Skeletal muscle tissue (tissue), 4 donors: ENCODE results near the gene TBCD. TPM values are rescaled to one million over a fixed set of nuclear protein-coding genes. Genes with fewer than 3 reads are reported as not detected.
A peak's percentile ranks its signal among the peaks of the same experiment; 100 is the strongest.

ENCODE experiments used
- H3K27ac ChIP-seq: one replicate; pipeline ENCODE4 v1.7.0; 2013; ENCODE audit warnings: mild to moderate bottlenecking, low read depth, low read length, inconsistent platforms
- H3K27me3 ChIP-seq, 3 donors: one replicate each; pipeline ENCODE4 v1.7.0; 2013; ENCODE audit warnings: low read length in 3 of 3; ENCODE audit not compliant: control insufficient read depth in 3 of 3, insufficient read depth in 3 of 3
- H3K36me3 ChIP-seq, 3 donors: one replicate each; pipeline ENCODE4 v1.7.0; 2013; ENCODE audit warnings: low read length in 3 of 3; ENCODE audit not compliant: control insufficient read depth in 3 of 3, insufficient read depth in 3 of 3
- H3K4me1 ChIP-seq, 3 donors: one replicate each; pipeline ENCODE4 v1.7.0; 2013; ENCODE audit warnings: low read length in 3 of 3, mild to moderate bottlenecking in 3 of 3; ENCODE audit not compliant: control insufficient read depth in 3 of 3, insufficient read depth in 3 of 3
- H3K4me3 ChIP-seq, 3 donors: one replicate each; pipeline ENCODE4 v1.7.0; 2013; ENCODE audit warnings: low read length in 3 of 3
- H3K9ac ChIP-seq, 3 donors: one replicate each; pipeline ENCODE4 v1.7.0; 2013; ENCODE audit warnings: low read length in 3 of 3, mild to moderate bottlenecking in 3 of 3, moderate library complexity in 2 of 3, low read depth in 1 of 3
- H3K9me3 ChIP-seq, 3 donors: one replicate each; pipeline ENCODE4 v1.7.0; 2013; ENCODE audit warnings: low read length in 3 of 3; ENCODE audit not compliant: control insufficient read depth in 3 of 3
- total RNA-seq: library from RNA; depleted of rRNA; stranded (reverse); fragments of >200 nt; gene quantifications from one replicate; pipeline ENCODE4 v1.2.3, GENCODE V29; 2014
- donor health status: Osteomylitis.

The TBCD gene
- total RNA-seq, 1 donor from 2014 or later: 27.1 TPM

GRCh38 chr17:82789051-82789592 lies 37.3 kb downstream of the TBCD start:
- Histone ChIP-seq H3K4me3 (no peak overlapping the region), H3K27me3 (no peaks in the 10 kb centered on the region), H3K4me1 (peaks cover 8 to 26% (median 26%) of the 10 kb centered on the region in 3 donors), H3K27ac (no peak overlapping the region), H3K36me3 (peaks cover 4 to 5% (median 4%) of the 10 kb centered on the region in 3 donors), H3K9ac (no peak overlapping the region), H3K9me3 (no peaks in the 10 kb centered on the region)

- peaks cover 15 to 32% (median 30%) of the 10 kb centered on the region in 3 donors for H3K4me1 ChIP-seq
- no peaks in the 10 kb centered on the region for H3K27me3 ChIP-seq
- no peak overlapping the region for H3K27ac ChIP-seq
- no peaks in the 10 kb centered on the region for H3K9me3 ChIP-seq
- H3K4me3 ChIP-seq: no peak overlapping the region
- H3K9ac ChIP-seq: no peak overlapping the region
- peaks cover 0 to 2% (median under 1%) of the 10 kb centered on the region in 3 donors for H3K36me3 ChIP-seq
Measured at GRCh38 chr17:82789806-82790205, 37.9 kb downstream of the TBCD start.

DNA sequence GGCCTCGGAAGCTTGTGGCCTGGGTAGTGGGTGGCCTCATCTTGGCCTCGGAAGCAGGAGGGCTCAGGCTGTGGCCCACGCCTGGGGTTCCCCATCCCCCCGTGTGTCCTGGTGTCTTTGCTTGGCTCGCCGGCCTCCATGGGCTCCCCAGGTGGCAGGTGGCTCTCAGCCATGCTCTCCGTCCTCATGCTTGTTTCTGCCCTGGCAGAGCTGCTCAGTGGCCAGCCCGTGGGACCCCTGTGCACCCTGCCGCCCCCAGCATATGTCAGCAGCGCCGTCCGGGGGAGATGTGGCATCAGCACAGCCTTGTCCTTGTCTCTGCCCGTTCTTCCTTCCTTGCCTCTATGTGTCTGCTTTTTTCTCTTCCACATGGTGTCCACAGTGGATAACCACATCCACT lies 38.5 kb downstream of the TBCD start:
- Histone ChIP-seq H3K4me3 (no peak overlapping the region), H3K36me3 (peaks cover 0 to 2% (median 0%) of the 10 kb centered on the region in 3 donors), H3K9ac (no peak overlapping the region), H3K4me1 (peaks cover 18 to 36% (median 32%) of the 10 kb centered on the region in 3 donors), H3K9me3 (no peaks in the 10 kb centered on the region), H3K27ac (no peak overlapping the region), H3K27me3 (no peaks in the 10 kb centered on the region)

- peaks cover 0 to 2% (median 0%) of the 10 kb centered on the region in 3 donors for H3K36me3 ChIP-seq
- no peaks in the 10 kb centered on the region for H3K9me3 ChIP-seq
- no peak overlapping the region for H3K9ac ChIP-seq
- H3K4me1 ChIP-seq: peaks cover 23 to 37% (median 29%) of the 10 kb centered on the region in 3 donors
- no peaks in the 10 kb centered on the region for H3K27me3 ChIP-seq
- H3K4me3 ChIP-seq: no peak overlapping the region
- no peak overlapping the region for H3K27ac ChIP-seq
Measured at GRCh38 chr17:82791532-82791931, 39.7 kb downstream of the TBCD start.

GRCh38 chr17:82793974-82794630 lies 42.2 kb downstream of the TBCD start:
- H3K9me3 ChIP-seq: no peaks in the 10 kb centered on the region
- H3K4me3 ChIP-seq: no peak overlapping the region
- peak overlapping the region; percentile 75 for H3K27ac ChIP-seq
- H3K4me1 ChIP-seq: peaks cover 15 to 23% (median 15%) of the 10 kb centered on the region in 3 donors
- H3K27me3 ChIP-seq: no peaks in the 10 kb centered on the region
- H3K9ac ChIP-seq: peak overlapping the region in 1 of 3 donors; percentile 3
- H3K36me3 ChIP-seq: peaks cover 0 to 4% (median 3%) of the 10 kb centered on the region in 3 donors

DNA sequence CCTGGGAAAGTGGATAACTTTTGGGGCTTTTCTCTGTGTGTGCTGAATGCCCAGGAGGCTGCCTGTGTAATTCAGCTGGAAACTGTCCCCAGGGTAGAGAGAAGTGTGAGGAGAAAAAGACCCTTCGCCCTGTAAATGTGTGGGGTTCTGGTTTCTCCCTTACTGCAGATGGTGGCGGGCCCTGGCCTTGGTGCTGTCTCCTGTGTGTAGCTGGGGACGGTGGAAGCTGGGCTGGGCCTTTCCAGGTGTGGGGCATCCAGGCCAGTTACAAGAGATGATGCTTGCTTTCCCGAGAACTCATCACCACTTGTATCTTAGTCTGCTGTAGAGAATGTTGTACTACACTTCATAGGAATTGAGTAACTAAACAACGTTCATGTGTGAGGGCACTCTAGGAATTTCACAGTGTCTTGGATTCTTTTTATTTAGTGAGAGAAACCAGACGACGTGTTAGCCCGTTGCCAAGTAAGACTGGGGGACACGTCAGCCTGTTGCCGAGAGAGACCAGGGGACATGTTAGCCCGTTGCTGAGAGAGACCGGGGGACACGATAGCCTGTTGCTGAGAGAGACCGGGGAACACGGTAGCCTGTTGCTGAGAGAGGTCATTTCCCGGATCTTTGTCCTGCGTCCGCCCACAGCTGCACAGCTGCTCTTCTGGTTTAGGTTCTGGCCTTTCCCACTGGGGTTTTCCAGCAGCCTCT lies 43.1 kb downstream of the TBCD start:
- Histone ChIP-seq H3K4me1 (peaks cover 15 to 23% (median 15%) of the 10 kb centered on the region in 3 donors), H3K4me3 (no peak overlapping the region), H3K36me3 (peaks cover 5 to 7% (median 6%) of the 10 kb centered on the region in 3 donors), H3K9me3 (no peaks in the 10 kb centered on the region), H3K27ac (peak overlapping the region; percentile 75), H3K27me3 (no peaks in the 10 kb centered on the region), H3K9ac (peak overlapping the region in 2 of 3 donors; percentile 5 to 33)

GRCh38 chr17:82795615-82796014 lies 43.8 kb downstream of the TBCD start:
- Histone ChIP-seq H3K4me3 (no peak overlapping the region), H3K9ac (no peak overlapping the region), H3K27me3 (no peaks in the 10 kb centered on the region), H3K9me3 (no peaks in the 10 kb centered on the region), H3K36me3 (peaks cover 7 to 14% (median 10%) of the 10 kb centered on the region in 3 donors), H3K4me1 (peaks cover 15 to 23% (median 15%) of the 10 kb centered on the region in 3 donors), H3K27ac (peak overlapping the region; percentile 75)

- no peak overlapping the region for H3K27ac ChIP-seq
- H3K9me3 ChIP-seq: no peaks in the 10 kb centered on the region
Measured at GRCh38 chr17:82797061-82797460, 45.2 kb downstream of the TBCD start.

DNA sequence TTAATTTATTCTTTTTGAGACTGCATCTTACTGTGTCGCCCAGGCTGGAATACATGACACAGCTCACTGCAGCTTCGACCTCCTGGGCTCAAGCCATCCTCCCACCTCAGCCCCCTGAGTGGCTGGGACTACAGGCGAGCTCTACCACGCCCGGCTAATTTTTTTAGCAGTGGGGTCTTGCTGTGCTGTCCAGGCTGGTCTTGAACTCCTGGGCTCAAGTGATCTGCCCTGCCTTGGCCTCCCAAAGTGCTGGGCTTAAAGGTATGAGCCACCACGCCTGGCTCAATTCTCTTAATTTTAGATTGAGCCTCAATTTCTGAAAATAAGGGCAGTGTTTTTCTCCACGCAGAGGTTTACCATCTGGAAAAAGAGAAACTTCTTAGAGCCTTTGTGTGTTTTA lies 46.9 kb downstream of the TBCD start:
- H3K4me1 ChIP-seq: peaks cover 13 to 18% (median 15%) of the 10 kb centered on the region in 3 donors
- no peaks in the 10 kb centered on the region for H3K9me3 ChIP-seq
- H3K36me3 ChIP-seq: peaks cover 10 to 16% (median 14%) of the 10 kb centered on the region in 3 donors
- H3K9ac ChIP-seq: no peak overlapping the region
- H3K4me3 ChIP-seq: no peak overlapping the region
- H3K27ac ChIP-seq: no peak overlapping the region
- H3K27me3 ChIP-seq: no peaks in the 10 kb centered on the region

More at GRCh38 chr17:82797061-82797460, 45.2 kb downstream of the TBCD start:
- no peaks in the 10 kb centered on the region for H3K27me3 ChIP-seq
- no peak overlapping the region for H3K9ac ChIP-seq
- peaks cover 15 to 23% (median 15%) of the 10 kb centered on the region in 3 donors for H3K4me1 ChIP-seq
- peaks cover 10 to 16% (median 14%) of the 10 kb centered on the region in 3 donors for H3K36me3 ChIP-seq
- no peak overlapping the region for H3K4me3 ChIP-seq

- Histone ChIP-seq H3K9me3 (no peaks in the 10 kb centered on the region), H3K4me3 (no peak overlapping the region), H3K27ac (no peak overlapping the region), H3K36me3 (peaks cover 10 to 16% (median 14%) of the 10 kb centered on the region in 3 donors), H3K4me1 (peaks cover 14 to 16% (median 16%) of the 10 kb centered on the region in 3 donors), H3K27me3 (no peaks in the 10 kb centered on the region), H3K9ac (no peak overlapping the region)
Measured at GRCh38 chr17:82799591-82799990, 47.7 kb downstream of the TBCD start.
